LNCAP (cell line): Measurements from ENCODE around the gene SHB.

Source experiments
- TF ChIP-seq, protein P1 (sequence below): fragments of 450-650 bp; IDR thresholded peaks from 2 replicates; pipeline ENCODE4 v1.5.1; 2017; ENCODE audit warnings: mild to moderate bottlenecking

The SHB gene

GRCh38 chr9:37925006-37925405 is 144.0 kb downstream of the SHB start:
- TF ChIP-seq, protein P1, sequence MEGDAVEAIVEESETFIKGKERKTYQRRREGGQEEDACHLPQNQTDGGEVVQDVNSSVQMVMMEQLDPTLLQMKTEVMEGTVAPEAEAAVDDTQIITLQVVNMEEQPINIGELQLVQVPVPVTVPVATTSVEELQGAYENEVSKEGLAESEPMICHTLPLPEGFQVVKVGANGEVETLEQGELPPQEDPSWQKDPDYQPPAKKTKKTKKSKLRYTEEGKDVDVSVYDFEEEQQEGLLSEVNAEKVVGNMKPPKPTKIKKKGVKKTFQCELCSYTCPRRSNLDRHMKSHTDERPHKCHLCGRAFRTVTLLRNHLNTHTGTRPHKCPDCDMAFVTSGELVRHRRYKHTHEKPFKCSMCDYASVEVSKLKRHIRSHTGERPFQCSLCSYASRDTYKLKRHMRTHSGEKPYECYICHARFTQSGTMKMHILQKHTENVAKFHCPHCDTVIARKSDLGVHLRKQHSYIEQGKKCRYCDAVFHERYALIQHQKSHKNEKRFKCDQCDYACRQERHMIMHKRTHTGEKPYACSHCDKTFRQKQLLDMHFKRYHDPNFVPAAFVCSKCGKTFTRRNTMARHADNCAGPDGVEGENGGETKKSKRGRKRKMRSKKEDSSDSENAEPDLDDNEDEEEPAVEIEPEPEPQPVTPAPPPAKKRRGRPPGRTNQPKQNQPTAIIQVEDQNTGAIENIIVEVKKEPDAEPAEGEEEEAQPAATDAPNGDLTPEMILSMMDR = no peak

GRCh38 chr9:37924538-37924937 is 144.5 kb downstream of the SHB start:
- TF ChIP-seq, protein P1 = no peak

DNA sequence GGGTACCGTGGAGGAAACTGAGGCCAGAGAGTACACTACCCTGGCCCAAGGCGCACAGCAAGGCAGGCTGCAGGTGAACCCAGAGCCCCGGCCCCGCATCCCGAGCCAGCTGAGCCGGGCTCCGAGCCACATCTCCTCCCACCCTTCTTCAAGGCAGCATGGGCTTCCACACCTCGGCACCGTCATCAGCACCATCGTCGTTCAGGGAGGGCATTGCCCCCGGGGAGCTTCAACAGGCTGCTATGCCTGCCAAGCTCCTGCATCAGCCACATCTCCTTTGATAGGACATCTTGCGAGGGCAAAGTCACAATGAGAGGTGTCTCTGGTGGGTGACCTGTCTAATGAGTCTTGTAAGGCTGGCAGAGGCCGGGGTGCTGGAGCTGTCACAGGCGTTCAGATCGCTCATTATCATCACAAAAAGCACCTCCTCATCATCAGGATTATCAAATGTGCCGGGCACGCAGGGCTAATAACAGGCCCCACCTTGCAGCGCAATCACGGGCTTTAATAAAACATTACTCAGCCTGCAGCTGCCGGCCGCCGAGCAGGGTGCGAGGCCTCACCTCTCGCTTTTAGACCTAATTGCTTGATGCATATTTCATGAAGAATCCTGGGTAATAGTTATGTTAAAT is 145.1 kb downstream of the SHB start:
- TF ChIP-seq, protein P1 = no peak

GRCh38 chr9:37923118-37923795 is 145.8 kb downstream of the SHB start:
- TF ChIP-seq, protein P1 = no peak

- TF ChIP-seq, protein P1 = no peak
Observed at GRCh38 chr9:37922363-37923117, 146.5 kb downstream of the SHB start.

DNA sequence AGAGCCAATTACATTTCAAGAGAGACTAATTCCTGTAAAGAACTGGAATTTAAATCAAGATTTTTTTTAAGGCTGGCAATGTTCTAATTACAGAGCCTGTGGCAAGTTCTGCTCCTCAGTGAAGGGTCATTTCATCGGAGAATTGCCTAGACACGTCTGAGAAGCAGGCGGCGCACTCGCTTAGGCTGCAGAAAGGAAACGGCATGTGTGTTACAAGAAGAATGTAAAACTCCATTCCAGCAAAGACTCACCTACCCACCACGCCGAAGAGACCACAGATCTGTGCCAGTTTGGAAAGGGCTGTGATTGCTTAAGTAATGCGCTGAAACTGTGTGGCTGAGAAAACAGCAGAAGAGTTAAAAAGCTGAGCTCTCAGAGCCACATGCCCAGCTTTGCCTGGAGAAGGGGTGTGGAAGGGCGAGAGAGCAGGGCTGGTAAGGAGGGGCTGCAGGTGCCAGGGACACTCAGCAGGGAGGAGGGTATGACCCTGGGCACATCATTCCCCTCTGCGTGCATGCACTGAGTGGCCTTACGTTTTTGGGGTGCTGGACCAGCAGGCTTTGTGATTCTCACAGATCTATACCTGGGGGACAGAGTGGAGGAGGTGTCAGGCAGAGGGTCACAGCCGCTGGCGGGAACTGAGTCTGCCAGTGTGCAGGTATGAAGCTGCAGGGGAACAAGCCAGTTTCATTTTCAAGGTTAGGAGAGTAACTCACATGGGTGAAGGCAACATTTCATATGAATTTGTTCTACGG is 147.3 kb downstream of the SHB start:
- TF ChIP-seq, protein P1 = no peak

DNA sequence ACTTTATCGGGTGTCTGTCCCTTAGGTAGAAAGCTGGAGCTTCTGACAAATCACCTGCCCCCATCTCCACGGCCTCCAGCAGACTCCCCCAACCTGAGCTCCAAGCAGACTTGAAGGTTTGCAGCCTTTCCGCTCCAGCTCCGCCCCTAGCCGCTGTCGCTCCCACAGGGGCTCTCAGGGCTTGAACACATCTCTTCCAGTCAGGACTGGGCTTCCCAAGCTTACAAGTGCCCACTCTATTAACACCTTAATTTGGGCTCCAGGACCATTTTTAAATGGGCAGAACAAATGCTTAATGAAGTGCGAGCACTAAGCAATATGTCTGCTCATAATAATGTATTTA is 147.9 kb downstream of the SHB start:
- TF ChIP-seq, protein P1 = no peak
